Mesothelial cell of epicardium (in vitro differentiated cells): ENCODE measurements around the gene RNF123. TPM values are rescaled to one million over a fixed set of nuclear protein-coding genes. Genes with fewer than 3 reads are reported as not detected.
"Not testable (repeated sequence)": the region's sequence is repeated elsewhere in the genome, so short reads cannot be mapped to it uniquely, and the experiment has no call there.

Experiments used
- DNase-seq, 2 experiments: peaks; one replicate each; pipeline ENCODE4 v3.0.0; 2021; ENCODE audit warnings: low spot score in 2 of 2; ENCODE audit not compliant: unreplicated experiment in 2 of 2
- H3K27ac Mint-ChIP-seq: 2 replicates; pipeline ENCODE4 v1.8.0; 2021; ENCODE audit warnings: mixed read lengths
- H3K27me3 Mint-ChIP-seq: 2 replicates; pipeline ENCODE4 v1.8.0; 2021; ENCODE audit warnings: low read depth, mixed read lengths
- H3K36me3 Mint-ChIP-seq: 2 replicates; pipeline ENCODE4 v1.8.0; 2021; ENCODE audit warnings: mixed read lengths
- H3K4me1 Mint-ChIP-seq: 2 replicates; pipeline ENCODE4 v1.8.0; 2021; ENCODE audit warnings: mixed read lengths
- H3K4me3 Mint-ChIP-seq: 2 replicates; pipeline ENCODE4 v1.8.0; 2021; ENCODE audit warnings: mild to moderate bottlenecking, moderate library complexity, mixed read lengths
- H3K9me3 Mint-ChIP-seq: 2 replicates; pipeline ENCODE4 v1.8.0; 2021; ENCODE audit warnings: mixed read lengths
- CTCF ChIP-seq: fragments of 200-600 bp; sonication (generic); IDR thresholded peaks from one replicate; pipeline ENCODE4 v1.5.0; 2021; ENCODE audit warnings: antibody characterized with exemption; ENCODE audit not compliant: unreplicated experiment
- total RNA-seq: library from RNA; stranded (reverse); gene quantifications from 3 replicates; pipeline ENCODE4 v1.2.1, GENCODE V29; 2021

The RNF123 gene
- total RNA-seq, 1 donor from 2014 or later, result 59.2 TPM

- Mint-ChIP-seq H3K27ac (no peak overlapping the region), H3K4me1 (peaks cover 7% of the 10 kb centered on the region), H3K9me3 (no peaks in the 10 kb centered on the region), H3K4me3 (no peak overlapping the region), H3K27me3 (peaks cover 5% of the 10 kb centered on the region), H3K36me3 (peaks cover 14% of the 10 kb centered on the region)
- no peak for DNase-seq
- TF ChIP-seq CTCF, result no peak
These were observed 6.2 kb upstream of the RNF123 start for GRCh38 chr3:49683162-49683561.

GRCh38 chr3:49684453-49684852 is 4.9 kb upstream of the RNF123 start:
- H3K4me1 Mint-ChIP-seq, result peaks cover 18% of the 10 kb centered on the region

GRCh38 chr3:49685103-49685502 is 4.3 kb upstream of the RNF123 start:
- H3K36me3 Mint-ChIP-seq, H3K27ac Mint-ChIP-seq, H3K9me3 Mint-ChIP-seq, DNase-seq, H3K27me3 Mint-ChIP-seq: not testable (repeated sequence)
- H3K4me3 Mint-ChIP-seq, result peak overlapping the region; percentile 78
- H3K4me1 Mint-ChIP-seq, result peaks cover 22% of the 10 kb centered on the region

More at GRCh38 chr3:49684453-49684852, 4.9 kb upstream of the RNF123 start:
- not testable (repeated sequence) for H3K27me3 Mint-ChIP-seq, H3K9me3 Mint-ChIP-seq, DNase-seq, H3K27ac Mint-ChIP-seq, H3K4me3 Mint-ChIP-seq
- peaks cover 12% of the 10 kb centered on the region for H3K36me3 Mint-ChIP-seq

- peak overlapping the region; percentile 78 for H3K4me3 Mint-ChIP-seq
- peaks cover 30% of the 10 kb centered on the region for H3K4me1 Mint-ChIP-seq
- H3K27me3 Mint-ChIP-seq, H3K9me3 Mint-ChIP-seq, DNase-seq, H3K27ac Mint-ChIP-seq, H3K36me3 Mint-ChIP-seq: not testable (repeated sequence)
These were observed 3.5 kb upstream of the RNF123 start for GRCh38 chr3:49685846-49686245.

- peak overlapping the region; percentile 78 for H3K4me3 Mint-ChIP-seq
- H3K27me3 Mint-ChIP-seq, H3K36me3 Mint-ChIP-seq, H3K9me3 Mint-ChIP-seq: not testable (repeated sequence)
- H3K4me1 Mint-ChIP-seq, result peaks cover 32% of the 10 kb centered on the region
- H3K27ac Mint-ChIP-seq, result peak overlapping the region; percentile 72
- DNase-seq, result peak in 1 of 2 experiments; percentile 48
These were observed 3.0 kb upstream of the RNF123 start for GRCh38 chr3:49686346-49686745.

GRCh38 chr3:49686769-49687423 is 2.5 kb upstream of the RNF123 start:
- H3K27ac Mint-ChIP-seq, result peak overlapping the region; percentile 86
- not testable (repeated sequence) for H3K9me3 Mint-ChIP-seq, H3K36me3 Mint-ChIP-seq, H3K27me3 Mint-ChIP-seq
- peaks cover 32% of the 10 kb centered on the region for H3K4me1 Mint-ChIP-seq
- peak overlapping the region; percentile 78 for H3K4me3 Mint-ChIP-seq
- DNase-seq, result peak in 1 of 2 experiments; percentile 56

- H3K27ac Mint-ChIP-seq, result peak overlapping the region; percentile 86
- not testable (repeated sequence) for H3K36me3 Mint-ChIP-seq, H3K9me3 Mint-ChIP-seq, H3K27me3 Mint-ChIP-seq, DNase-seq
- peaks cover 32% of the 10 kb centered on the region for H3K4me1 Mint-ChIP-seq
- H3K4me3 Mint-ChIP-seq, result peak overlapping the region; percentile 78
These were observed 1.9 kb upstream of the RNF123 start for GRCh38 chr3:49687424-49687795.

GRCh38 chr3:49688338-49689045 is 865 bp upstream of the RNF123 start:
- H3K27me3 Mint-ChIP-seq, H3K9me3 Mint-ChIP-seq, DNase-seq, H3K36me3 Mint-ChIP-seq: not testable (repeated sequence)
- Mint-ChIP-seq H3K4me3 (peak overlapping the region; percentile 95), H3K27ac (peak overlapping the region; percentile 96), H3K4me1 (peaks cover 32% of the 10 kb centered on the region)

- H3K4me1 Mint-ChIP-seq, result peaks cover 32% of the 10 kb centered on the region
- not testable (repeated sequence) for H3K27me3 Mint-ChIP-seq, DNase-seq, H3K9me3 Mint-ChIP-seq, H3K36me3 Mint-ChIP-seq
- peak overlapping the region; percentile 95 for H3K4me3 Mint-ChIP-seq
- H3K27ac Mint-ChIP-seq, result peak overlapping the region; percentile 96
These were observed 709 bp downstream of the RNF123 start for GRCh38 chr3:49689908-49690624.

- H3K36me3 Mint-ChIP-seq, H3K27me3 Mint-ChIP-seq, DNase-seq, H3K27ac Mint-ChIP-seq, H3K9me3 Mint-ChIP-seq: not testable (repeated sequence)
- H3K4me3 Mint-ChIP-seq, result peak overlapping the region; percentile 95
- peaks cover 32% of the 10 kb centered on the region for H3K4me1 Mint-ChIP-seq
These were observed 1.5 kb downstream of the RNF123 start for GRCh38 chr3:49690856-49691255.

- H3K9me3 Mint-ChIP-seq, H3K36me3 Mint-ChIP-seq, H3K27me3 Mint-ChIP-seq, DNase-seq, H3K27ac Mint-ChIP-seq: not testable (repeated sequence)
- peak overlapping the region; percentile 95 for H3K4me3 Mint-ChIP-seq
- H3K4me1 Mint-ChIP-seq, result peaks cover 32% of the 10 kb centered on the region
These were observed 2.1 kb downstream of the RNF123 start for GRCh38 chr3:49691481-49691880.

- H3K27me3 Mint-ChIP-seq, DNase-seq, H3K9me3 Mint-ChIP-seq, H3K36me3 Mint-ChIP-seq, H3K27ac Mint-ChIP-seq, H3K4me3 Mint-ChIP-seq: not testable (repeated sequence)
- H3K4me1 Mint-ChIP-seq, result peaks cover 13% of the 10 kb centered on the region
These were observed 5.2 kb downstream of the RNF123 start for GRCh38 chr3:49694409-49695070.
